Activated CD8-positive, alpha-beta memory T cell treated with anti-CD3 and anti-CD28 coated beads for 48 hours (primary cell): Measurements from ENCODE around the gene SPIN4.
"Not testable (repeated sequence)": the region's sequence is repeated elsewhere in the genome, so short reads cannot be mapped to it uniquely, and the experiment has no call there.

ENCODE experiments used
- DNase-seq, 3 experiments: peaks; one replicate each; pipeline ENCODE4 v3.0.0-alpha.2; 2020; ENCODE audit warnings: low read depth in 2 of 3, low spot score in 2 of 3

Gene SPIN4

GRCh38 chrX:63350941-63351616, at the start of gene SPIN4:
TSS of gene SPIN4 (minus strand) at chrX:63351332. CDS start at chrX:63350819, 513 bp downstream.
- peak; percentile 36 to 60 (median 38) for DNase-seq

GRCh38 chrX:63400340-63400739, 49.2 kb upstream of the SPIN4 start:
- no peak for DNase-seq

- no peak for DNase-seq
Observed at GRCh38 chrX:63394872-63395271, 43.7 kb upstream of the SPIN4 start.

- DNase-seq = not testable (repeated sequence)
Observed at GRCh38 chrX:63393094-63393493, 42.0 kb upstream of the SPIN4 start.

GRCh38 chrX:63387411-63387810, 36.3 kb upstream of the SPIN4 start:
- DNase-seq = no peak

- DNase-seq = not testable (repeated sequence)
Observed at GRCh38 chrX:63384263-63384662, 33.1 kb upstream of the SPIN4 start.

GRCh38 chrX:63373012-63373411, 21.9 kb upstream of the SPIN4 start:
- DNase-seq = not testable (repeated sequence)

DNA sequence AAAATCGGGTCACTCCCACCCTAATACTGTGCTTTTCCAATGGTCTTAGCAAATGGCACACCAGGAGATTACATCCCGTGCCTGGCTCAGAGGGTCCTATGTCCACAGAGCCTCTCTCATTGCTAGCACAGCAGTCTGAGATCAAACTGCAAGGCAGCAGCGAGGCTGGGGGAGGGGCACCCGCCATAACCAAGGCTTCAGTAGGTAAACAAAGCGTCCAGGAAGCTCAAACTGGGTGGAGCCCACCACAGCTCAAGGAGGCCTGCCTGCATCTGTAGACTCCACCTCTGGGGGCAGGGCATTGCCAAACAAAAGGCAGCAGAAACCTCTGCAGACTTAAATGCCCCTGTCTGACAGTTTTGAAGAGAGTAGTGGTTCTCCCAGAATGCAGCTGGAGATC, 16.6 kb upstream of the SPIN4 start:
- DNase-seq = not testable (repeated sequence)

DNA sequence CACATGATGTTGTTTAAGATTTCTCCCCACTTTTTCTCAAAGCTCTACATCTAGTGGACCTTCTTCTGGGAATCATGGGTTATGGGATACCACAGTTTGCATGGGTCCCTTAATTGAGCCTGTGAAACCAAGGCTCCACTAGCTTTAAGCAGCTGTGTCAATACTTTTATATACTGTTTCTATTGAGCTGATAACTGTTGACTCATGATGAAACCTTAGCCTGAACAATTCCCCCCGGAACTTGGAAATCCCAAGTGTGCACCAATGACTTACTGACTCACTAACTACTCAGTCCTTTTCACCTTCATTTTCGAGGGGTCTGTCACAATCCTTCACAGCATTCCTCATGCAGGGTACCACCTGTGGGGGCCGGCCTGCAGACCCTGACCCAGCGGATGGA, 12.7 kb upstream of the SPIN4 start:
- DNase-seq = no peak

DNA sequence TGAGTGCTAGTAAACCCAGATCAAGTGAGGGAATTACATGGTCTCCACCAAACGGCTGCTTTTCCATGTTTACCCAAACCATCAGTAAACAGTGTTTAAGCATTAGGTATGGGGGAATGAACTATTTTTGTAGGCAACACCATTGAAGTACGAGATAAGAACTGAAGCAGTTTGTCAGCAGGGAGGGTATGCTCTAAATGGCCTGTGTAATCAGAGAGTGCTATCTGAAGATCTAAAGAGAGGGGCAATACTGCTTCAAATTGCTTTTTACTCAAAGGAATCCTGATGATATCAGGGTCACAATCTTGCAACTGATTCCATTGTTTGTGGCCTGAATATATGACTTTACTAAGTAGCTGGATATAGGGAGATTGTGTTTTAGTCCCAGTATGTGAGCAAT, 10.4 kb upstream of the SPIN4 start:
- DNase-seq = no peak

GRCh38 chrX:63354484-63354883, 3.4 kb upstream of the SPIN4 start:
- no peak for DNase-seq

GRCh38 chrX:63350465-63350877, 661 bp downstream of the SPIN4 start:
- DNase-seq = no peak

- DNase-seq = no peak
Observed at GRCh38 chrX:63349307-63349706, 1.8 kb downstream of the SPIN4 start.

DNA sequence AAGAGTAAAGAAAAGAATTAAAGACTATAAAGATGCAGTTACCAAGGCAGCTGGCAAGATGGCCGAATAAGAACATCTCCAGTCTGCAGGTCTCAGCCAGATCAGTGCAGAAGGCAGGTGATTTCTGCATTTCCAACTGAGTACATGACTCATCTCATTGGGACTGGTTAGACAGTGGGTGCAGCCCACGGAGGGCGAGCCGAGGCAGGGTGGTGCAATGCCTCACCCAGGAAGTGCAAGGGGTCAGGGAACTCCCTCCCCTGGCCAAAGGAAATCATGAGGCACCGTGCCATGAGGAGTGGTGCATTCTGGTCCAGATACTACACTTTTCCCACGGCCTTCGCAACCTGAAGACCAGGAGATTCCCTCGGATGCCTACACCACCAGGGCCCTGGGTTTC, 20.5 kb downstream of the SPIN4 start:
- no peak for DNase-seq

GRCh38 chrX:63327788-63328187, 23.3 kb downstream of the SPIN4 start:
- DNase-seq = no peak

GRCh38 chrX:63299596-63299995, 51.5 kb downstream of the SPIN4 start:
- DNase-seq = no peak
